Endothelial cell of umbilical vein (primary cell): ENCODE data around the gene GCNA. TPM values are rescaled to one million over a fixed set of nuclear protein-coding genes. Genes with fewer than 3 reads are reported as not detected.
A peak's percentile ranks its signal among the peaks of the same experiment; 100 is the strongest.

Source experiments
- BruUV-seq: library from RNA; stranded (reverse); fragments of 400-500 nt; replicated peaks from 2 replicates; lab custom pipeline; 2021; lab: Mats Ljungman, UMichigan
- CTCF ChIA-PET: fragments of 300-600, 350-600 bp; sonication (Branson Sonifier 250); formaldehyde crosslinking; loops from one replicate; lab custom pipeline; 2021; ENCODE audit warnings: antibody characterized with exemption, inconsistent platforms; lab: Charles Lee
- POLR2A ChIA-PET: fragments of 300-600, 350-600 bp; sonication (Branson Sonifier 250); formaldehyde crosslinking; loops from one replicate; lab custom pipeline; 2021; ENCODE audit warnings: antibody characterized with exemption, inconsistent platforms; lab: Charles Lee
- DNase-seq: peaks from one replicate; pipeline ENCODE4 v3.0.0-alpha.2; 2011; ENCODE audit warnings: low read depth, low spot score
- FAIRE-seq: peaks from 2 replicates; lab custom pipeline; 2011; peaks lifted over from hg19 to GRCh38; lab: Jason Lieb, UNC
- H2AFZ ChIP-seq: 2 replicates; pipeline ENCODE4 v1.6.0; 2012; ENCODE audit warnings: low read depth, low read length, control low read depth, inconsistent platforms
- H3K27ac ChIP-seq: 2 replicates; pipeline ENCODE4 v1.5.1; 2011; ENCODE audit warnings: low read depth, mild to moderate bottlenecking, control low read depth, low read length, moderate library complexity; ENCODE audit not compliant: insufficient read depth
- H3K27me3 ChIP-seq, 2 experiments: 2 replicates each; pipeline versions ENCODE4 v1.6.0 to v1.6.1; 2011; ENCODE audit warnings: low read length in 2 of 2, mixed read lengths in 1 of 2; ENCODE audit not compliant: control insufficient read depth in 2 of 2, insufficient read depth in 2 of 2
- H3K36me3 ChIP-seq, 2 experiments: 2 replicates in 1 of 2; 3 replicates in 1 of 2; pipeline ENCODE4 v1.5.1; 2011; ENCODE audit warnings: low read length in 2 of 2, mild to moderate bottlenecking in 1 of 2, moderate library complexity in 1 of 2; ENCODE audit not compliant: control insufficient read depth in 2 of 2, insufficient read depth in 2 of 2; ENCODE audit errors: extremely low read depth in 1 of 2
- H3K4me1 ChIP-seq: 3 replicates; pipeline ENCODE4 v1.5.1; 2011; ENCODE audit warnings: mild to moderate bottlenecking, low read length; ENCODE audit not compliant: control insufficient read depth, insufficient read depth; ENCODE audit errors: extremely low read depth
- H3K4me2 ChIP-seq: 2 replicates; pipeline ENCODE4 v1.6.1; 2011; ENCODE audit warnings: low read length, control low read depth, mixed read lengths; ENCODE audit not compliant: insufficient read depth
- H3K4me3 ChIP-seq, 3 experiments: fragments of 200-600 bp in 1 of 3; sonication (generic), shearing (Covaris generic) in 1 of 3; replicated peaks in 1 of 3; 2 replicates each; pipeline ENCODE4 v1.5.1; 2011 to 2016; ENCODE audit warnings: control low read depth in 3 of 3, low read length in 3 of 3, mild to moderate bottlenecking in 2 of 3, inconsistent platforms in 1 of 3, low read depth in 1 of 3, moderate library complexity in 1 of 3; ENCODE audit not compliant: insufficient read depth in 1 of 3
- H3K79me2 ChIP-seq: 2 replicates; pipeline ENCODE4 v1.6.0; 2012; ENCODE audit warnings: low read length, inconsistent platforms; ENCODE audit not compliant: control insufficient read depth, insufficient read depth
- H3K9ac ChIP-seq: replicated peaks from 2 replicates; pipeline ENCODE3; 2011; ENCODE audit warnings: low read length, control low read depth; ENCODE audit not compliant: insufficient read depth; ENCODE audit errors: extremely low read depth
- H3K9me1 ChIP-seq: replicated peaks from 3 replicates; pipeline ENCODE4 v1.6.0; 2011; ENCODE audit warnings: mild to moderate bottlenecking, low read length; ENCODE audit not compliant: control insufficient read depth, insufficient read depth; ENCODE audit errors: extremely low read depth
- H3K9me3 ChIP-seq: replicated peaks from 2 replicates; pipeline ENCODE4 v1.5.1; 2012; ENCODE audit warnings: low read length, inconsistent platforms; ENCODE audit not compliant: control insufficient read depth, insufficient read depth
- H4K20me1 ChIP-seq: replicated peaks from 2 replicates; pipeline ENCODE3; 2011; ENCODE audit warnings: mild to moderate bottlenecking, low read length; ENCODE audit not compliant: control insufficient read depth, insufficient read depth; ENCODE audit errors: extremely low read depth
- EZH2 ChIP-seq: IDR thresholded peaks from 2 replicates; pipeline ENCODE4 v1.6.1; 2012; ENCODE audit warnings: borderline replicate concordance, low read depth, mild to moderate bottlenecking, moderate library complexity, low read length, inconsistent platforms; ENCODE audit not compliant: severe bottlenecking
- FOS ChIP-seq: IDR thresholded peaks from 2 replicates; pipeline ENCODE4 v1.6.1; 2011; ENCODE audit warnings: mild to moderate bottlenecking, low read length, moderate library complexity, borderline replicate concordance; ENCODE audit not compliant: insufficient read depth
- GATA2 ChIP-seq: IDR thresholded peaks from 2 replicates; pipeline ENCODE4 v1.7.0; 2011; ENCODE audit warnings: low read depth, mild to moderate bottlenecking, moderate library complexity, mixed read lengths, low read length; ENCODE audit not compliant: insufficient read length, insufficient read depth
- JUN ChIP-seq: IDR thresholded peaks from 2 replicates; pipeline ENCODE4 v1.6.1; 2011; ENCODE audit warnings: borderline replicate concordance, low read depth; ENCODE audit not compliant: insufficient read length, insufficient read depth
- MYC ChIP-seq: IDR thresholded peaks from one replicate; pipeline ENCODE4 v1.6.1; 2011; ENCODE audit warnings: mild to moderate bottlenecking, low read depth, low read length
- POLR2A ChIP-seq: IDR thresholded peaks from 2 replicates; pipeline ENCODE4 v1.6.1; 2012; ENCODE audit warnings: low read depth, mild to moderate bottlenecking, control low read depth, low read length
- POLR2AphosphoS5 ChIP-seq: IDR thresholded peaks from 2 replicates; pipeline ENCODE4 v1.6.1; 2012; ENCODE audit warnings: low read depth, mild to moderate bottlenecking, control low read depth, low read length, moderate library complexity; ENCODE audit not compliant: insufficient read depth
- dilution Hi-C: fragments of 300-500 bp; cut with MboI; formaldehyde crosslinking; loops from one replicate; pipeline ENCODE4 v1.15.0; 2019; ENCODE audit warnings: low sequenced_read_pairs; ENCODE audit not compliant: extremely low pct_ligation_motif_present
- intact Hi-C: fragments of 100-400 bp; cut with micrococcal nuclease; formaldehyde crosslinking; loops from one replicate; pipeline ENCODE4 v1.10.0; 2022
- polyA plus RNA-seq, 4 experiments: library from polyadenylated mRNA; depleted of rRNA in 3 of 4; stranded (reverse) in 3 of 4; unstranded in 1 of 4; fragments of >200 nt; gene quantifications; 2 replicates each; pipeline versions ENCODE4 v1.2.1 to v1.2.3, GENCODE V29; 2011 to 2012; ENCODE audit warnings: missing spikeins in 1 of 4
- total RNA-seq: library from RNA; stranded (reverse); gene quantifications from 2 replicates; pipeline ENCODE4 v1.2.3, GENCODE V29; 2021
- TF ChIP-seq, protein P1 (sequence below): IDR thresholded peaks from 2 replicates; pipeline ENCODE4 v1.6.1; 2011; ENCODE audit not compliant: insufficient read depth, insufficient read length
- TF ChIP-seq, protein P2 (sequence below), 2 donors: IDR thresholded peaks; 1 replicate in 1 of 2; 2 replicates in 1 of 2; pipeline ENCODE4 v1.5.1; 2011; ENCODE audit warnings: low read length in 2 of 2, mild to moderate bottlenecking in 2 of 2, moderate library complexity in 2 of 2, control low read depth in 1 of 2, inconsistent platforms in 1 of 2, low read depth in 1 of 2; ENCODE audit not compliant: insufficient read depth in 1 of 2; ENCODE audit errors: extremely low read depth in 1 of 2

Gene GCNA
- total and polyA plus RNA-seq, 2 donors (not counting 3 experiments of a cell fraction or from before 2014, with no cell fraction given): 1.0 to 4.0 TPM

DNA sequence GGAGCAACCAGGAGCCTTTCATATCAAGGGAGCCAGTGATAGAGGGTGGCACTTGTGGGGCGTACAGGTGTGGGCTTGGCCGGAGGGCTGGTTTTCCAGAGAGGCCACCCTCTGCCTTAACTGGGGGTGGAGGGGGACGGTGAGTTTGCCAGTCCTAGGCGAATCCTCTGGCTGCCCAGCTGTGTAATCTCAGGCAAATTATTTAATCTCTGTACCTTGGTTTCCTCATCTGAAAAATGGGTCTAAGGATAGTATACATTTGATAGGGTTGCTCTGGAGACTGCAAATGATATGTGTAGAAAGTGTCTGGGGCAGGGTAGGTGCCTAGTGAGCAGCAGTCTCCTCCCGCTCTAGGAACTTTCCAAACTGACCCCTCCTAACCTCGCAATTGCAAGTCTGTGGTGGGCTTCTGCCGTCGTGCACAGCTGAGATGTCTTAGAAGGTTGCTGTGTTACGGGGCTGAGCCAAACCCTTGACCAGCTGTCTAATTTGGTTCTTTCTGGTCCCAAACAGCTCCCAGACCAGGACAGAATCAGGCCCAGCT, 43.9 kb downstream of the GCNA start:
- FAIRE-seq (no peak), DNase-seq (no peak)
- Histone ChIP-seq H3K79me2 (no peaks in the 10 kb centered on the region), H3K4me2 (no peak overlapping the region), H3K9me1 (no peaks in the 10 kb centered on the region), H3K27ac (peak overlapping the region; percentile 75), H3K9me3 (no peaks in the 10 kb centered on the region), H3K4me1 (peaks cover 11% of the 10 kb centered on the region), H3K27me3 (no peaks in the 10 kb centered on the region), H3K36me3 (no peaks in the 10 kb centered on the region), H4K20me1 (no peaks in the 10 kb centered on the region), H3K4me3 (no peak overlapping the region), H2AFZ (no peak overlapping the region), H3K9ac (peak overlapping the region; percentile 49)
- dilution Hi-C loops (no loop called here), intact Hi-C loops (loop anchor here (1.0 kb wide), 1 partner anchor 16 kb away; no protein-coding TSS in a partner anchor)
- POLR2A ChIA-PET: interaction anchor here (1.0 kb wide), 1 partner anchor 24 kb away, joined by 3 read pairs; no protein-coding TSS in a partner anchor
- TF ChIP-seq GATA2 (no peak), POLR2AphosphoS5 (no peak), JUN (no peak), FOS (no peak), MYC (no peak), POLR2A (no peak), EZH2 (no peak)
- TF ChIP-seq, protein P1, sequence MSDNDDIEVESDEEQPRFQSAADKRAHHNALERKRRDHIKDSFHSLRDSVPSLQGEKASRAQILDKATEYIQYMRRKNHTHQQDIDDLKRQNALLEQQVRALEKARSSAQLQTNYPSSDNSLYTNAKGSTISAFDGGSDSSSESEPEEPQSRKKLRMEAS: no peak
- TF ChIP-seq, protein P2, sequence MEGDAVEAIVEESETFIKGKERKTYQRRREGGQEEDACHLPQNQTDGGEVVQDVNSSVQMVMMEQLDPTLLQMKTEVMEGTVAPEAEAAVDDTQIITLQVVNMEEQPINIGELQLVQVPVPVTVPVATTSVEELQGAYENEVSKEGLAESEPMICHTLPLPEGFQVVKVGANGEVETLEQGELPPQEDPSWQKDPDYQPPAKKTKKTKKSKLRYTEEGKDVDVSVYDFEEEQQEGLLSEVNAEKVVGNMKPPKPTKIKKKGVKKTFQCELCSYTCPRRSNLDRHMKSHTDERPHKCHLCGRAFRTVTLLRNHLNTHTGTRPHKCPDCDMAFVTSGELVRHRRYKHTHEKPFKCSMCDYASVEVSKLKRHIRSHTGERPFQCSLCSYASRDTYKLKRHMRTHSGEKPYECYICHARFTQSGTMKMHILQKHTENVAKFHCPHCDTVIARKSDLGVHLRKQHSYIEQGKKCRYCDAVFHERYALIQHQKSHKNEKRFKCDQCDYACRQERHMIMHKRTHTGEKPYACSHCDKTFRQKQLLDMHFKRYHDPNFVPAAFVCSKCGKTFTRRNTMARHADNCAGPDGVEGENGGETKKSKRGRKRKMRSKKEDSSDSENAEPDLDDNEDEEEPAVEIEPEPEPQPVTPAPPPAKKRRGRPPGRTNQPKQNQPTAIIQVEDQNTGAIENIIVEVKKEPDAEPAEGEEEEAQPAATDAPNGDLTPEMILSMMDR (IDR thresholded peaks at IDR 0.05; ENCODE audit: extremely low read depth in 1 of 2, insufficient read depth in 1 of 2, low read depth in 1 of 2, low read length in 2 of 2): no peak
- CTCF ChIA-PET: interaction anchor here (0.7 to 2.1 kb wide), 9 partner anchors 10 to 33 kb away, joined by 3 to 16 read pairs (median 5); no protein-coding TSS in a partner anchor
- no TSS peak for BruUV-seq
